ENCODE measurements around the gene FAM89B.

FAM89B gene

GRCh38 chr11:65539744-65540289, 32.5 kb upstream of the FAM89B start:
- DNase-seq, result peak; percentile 80

- DNase-seq, result peak; percentile 93
Observed at GRCh38 chr11:65540290-65541092, 31.8 kb upstream of the FAM89B start.

- no peak for DNase-seq
Observed at GRCh38 chr11:65541093-65541982, 31.0 kb upstream of the FAM89B start.

- no peak for DNase-seq
Observed at GRCh38 chr11:65542738-65543390, 29.5 kb upstream of the FAM89B start.

GRCh38 chr11:65545853-65546216, 26.5 kb upstream of the FAM89B start:
- no peak for DNase-seq

- DNase-seq, result peak; percentile 76
Observed at GRCh38 chr11:65546217-65546958, 25.9 kb upstream of the FAM89B start.

GRCh38 chr11:65547446-65548125, 24.8 kb upstream of the FAM89B start:
- DNase-seq, result no peak

GRCh38 chr11:65548395-65548794, 23.9 kb upstream of the FAM89B start:
- DNase-seq, result no peak

GRCh38 chr11:65549096-65549495, 23.2 kb upstream of the FAM89B start:
- no peak for DNase-seq

- DNase-seq, result peak; percentile 58
Observed at GRCh38 chr11:65551572-65552387, 20.6 kb upstream of the FAM89B start.

GRCh38 chr11:65552388-65552951, 19.9 kb upstream of the FAM89B start:
- DNase-seq, result no peak

GRCh38 chr11:65553301-65554001, 18.9 kb upstream of the FAM89B start:
- no peak for DNase-seq

GRCh38 chr11:65554057-65554818, 18.1 kb upstream of the FAM89B start:
- DNase-seq, result no peak

GRCh38 chr11:65554842-65555430, 17.4 kb upstream of the FAM89B start:
- DNase-seq, result no peak

GRCh38 chr11:65555693-65556231, 16.6 kb upstream of the FAM89B start:
- no peak for DNase-seq

- no peak for DNase-seq
Observed at GRCh38 chr11:65556470-65557279, 15.7 kb upstream of the FAM89B start.

- no peak for DNase-seq
Observed at GRCh38 chr11:65557280-65558001, 14.9 kb upstream of the FAM89B start.

Measured in NCI-H526 treated with DMSO at 0.1 percent for 48 hours (cell line).